Right lobe of liver (tissue), 4 donors: Measurements from ENCODE around the gene PPDPF.

Experiments used
- CTCF ChIP-seq, 4 donors: fragments of 200-600 bp in 3 of 4; fragments of 450-650 bp in 1 of 4; IDR thresholded peaks; one replicate each; pipeline versions ENCODE4 v1.5.1 to v1.8.0; 2016 to 2022; ENCODE audit warnings: antibody characterized with exemption in 4 of 4, mild to moderate bottlenecking in 2 of 4
- POLR2A ChIP-seq: fragments of 450-650 bp; IDR thresholded peaks from one replicate; pipeline ENCODE4 v1.6.1; 2017; ENCODE audit warnings: antibody characterized with exemption, mild to moderate bottlenecking
- donor health status: DM: no; HTN: no; CAD: no.
- donor health status: DM: no; HTN: no; CAD: no.
- donor health status: DM: no; HTN: yes; CAD: no.

- no peak for TF ChIP-seq CTCF (IDR thresholded peaks at IDR 0.05)
- no peak for TF ChIP-seq POLR2A
Measured at GRCh38 chr20:63532449-63532971, 11.9 kb downstream of the PPDPF start.
